Activated naive CD4-positive, alpha-beta T cell (primary cell): ENCODE measurements around the gene HSF2BP.
"Not testable (repeated sequence)": the region's sequence is repeated elsewhere in the genome, so short reads cannot be mapped to it uniquely, and the experiment has no call there.

Experiments used
- DNase-seq, 4 experiments: peaks; one replicate each; lab custom pipeline; 2025; lab: John Stamatoyannopoulos, UW

HSF2BP gene

DNA sequence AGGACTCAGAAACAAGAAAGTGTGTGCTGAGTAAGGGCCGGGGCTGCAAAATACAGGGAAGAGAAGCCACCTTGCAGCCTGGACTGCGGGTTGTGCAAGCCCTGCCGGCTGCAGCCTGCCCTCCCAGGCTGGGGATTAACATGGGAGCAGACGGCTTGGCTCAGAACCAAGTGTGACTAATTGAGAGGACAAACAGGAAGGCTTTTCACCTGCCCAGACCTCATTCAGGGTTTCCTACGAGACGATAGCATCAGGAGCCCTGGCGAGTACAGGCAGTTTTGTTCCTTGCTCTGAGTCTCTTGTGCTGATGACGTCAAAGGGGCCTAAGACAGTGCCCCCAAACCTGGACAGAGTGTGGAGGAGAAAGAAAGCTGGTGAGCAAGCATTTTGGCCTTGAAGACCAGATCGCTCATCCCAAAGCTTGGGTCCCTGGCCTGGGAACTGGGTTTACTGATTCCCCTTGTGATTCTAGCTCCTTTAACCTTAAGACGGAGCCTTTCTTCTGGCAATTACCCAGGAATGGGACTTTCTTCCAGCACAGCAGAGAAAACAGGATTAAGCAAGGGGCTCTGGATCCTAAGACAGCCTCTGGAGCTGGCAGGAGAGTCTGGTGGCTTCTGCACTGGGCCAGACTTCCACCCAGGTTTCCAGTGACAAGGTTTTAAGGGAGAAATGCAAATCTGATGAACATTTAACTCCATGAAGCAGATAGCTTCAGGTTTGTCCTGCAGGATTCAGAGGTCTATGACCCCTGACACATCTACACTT, 142.2 kb downstream of the HSF2BP start:
- DNase-seq = not testable (repeated sequence)

DNA sequence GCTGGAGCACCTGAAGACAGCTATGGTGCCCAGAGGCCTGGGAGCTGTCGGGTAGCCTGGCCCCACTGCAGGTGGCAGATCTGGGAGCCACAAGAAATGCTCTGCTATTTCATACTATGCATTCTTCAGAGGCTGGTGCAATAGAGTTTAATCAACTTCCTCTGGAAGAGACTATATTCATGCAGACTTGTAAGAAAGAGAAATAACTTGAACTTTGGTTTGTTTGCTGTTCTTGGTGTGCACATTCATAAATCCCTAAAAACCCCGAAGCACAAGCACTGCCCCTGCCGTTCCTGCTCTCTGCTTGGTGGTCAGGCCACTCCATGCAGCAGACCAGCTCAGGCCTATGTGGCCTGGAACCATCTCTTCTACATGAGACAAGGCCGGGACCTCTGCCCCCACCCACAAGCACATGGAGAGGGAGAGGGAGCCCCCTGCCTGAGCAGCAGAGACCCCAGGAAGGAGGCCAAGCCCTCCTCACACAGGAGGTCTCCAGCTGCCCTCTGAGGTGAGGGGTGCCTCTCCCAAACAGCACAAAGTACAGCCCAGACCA, 142.9 kb downstream of the HSF2BP start:
- not testable (repeated sequence) for DNase-seq

DNA sequence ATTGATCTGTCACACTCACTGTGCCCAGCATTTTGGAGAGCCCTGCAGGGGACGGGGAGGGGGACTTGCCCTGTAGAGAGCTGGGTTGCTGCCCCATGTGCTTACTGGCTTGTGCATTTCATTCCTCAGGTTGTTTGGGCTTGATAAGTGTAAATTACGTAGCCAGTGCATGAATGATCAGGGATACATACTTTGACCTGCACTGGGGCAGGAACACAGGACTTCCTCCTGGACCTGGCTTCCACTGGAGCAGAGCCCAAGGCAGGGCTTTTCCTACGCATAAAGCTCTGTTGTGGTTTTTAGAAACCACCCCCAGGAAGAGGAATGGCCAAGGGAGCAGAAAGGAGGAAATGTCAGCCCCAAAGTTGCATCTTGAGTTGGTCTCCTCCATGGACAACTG, 144.5 kb downstream of the HSF2BP start:
- not testable (repeated sequence) for DNase-seq

DNA sequence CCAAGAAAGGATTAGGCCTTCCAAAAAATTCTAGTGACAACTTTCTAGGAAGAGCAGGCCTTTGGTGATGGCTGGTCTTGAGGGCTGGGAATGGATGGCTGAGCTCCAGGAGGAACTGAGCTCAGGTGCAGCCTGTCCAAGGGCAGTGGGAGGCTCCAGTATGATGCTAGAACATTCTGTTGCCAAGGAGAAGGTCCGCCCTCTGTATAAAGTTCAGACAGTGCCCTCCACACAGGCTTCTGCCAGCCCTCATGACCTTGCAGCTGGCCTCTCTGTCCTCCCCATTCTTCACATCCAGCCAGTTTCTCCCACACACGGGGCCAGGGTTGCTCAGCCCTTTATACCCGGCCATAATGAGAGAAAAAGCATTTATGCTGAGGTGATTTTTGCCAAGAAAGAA, 146.3 kb downstream of the HSF2BP start:
- DNase-seq = not testable (repeated sequence)

DNA sequence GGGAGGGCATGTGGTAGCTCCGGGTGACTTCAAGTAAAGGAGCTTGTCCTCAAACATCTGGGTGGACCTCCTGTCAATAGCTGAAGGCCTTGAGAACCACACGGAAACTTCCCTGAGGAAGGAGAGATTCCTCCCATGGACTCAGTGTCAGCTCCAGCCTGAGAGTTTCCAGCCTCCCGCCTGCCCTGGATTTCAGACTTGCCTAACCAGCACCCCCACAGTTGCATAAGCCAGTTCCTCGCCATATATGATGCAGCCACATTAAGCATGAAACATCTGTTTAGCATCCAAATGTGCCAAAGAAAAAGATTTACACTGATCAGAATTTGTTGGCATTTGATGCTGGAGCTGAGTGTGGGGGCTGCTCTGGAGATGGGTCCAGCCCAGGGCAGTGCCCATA, 148.1 kb downstream of the HSF2BP start:
- DNase-seq = not testable (repeated sequence)

DNA sequence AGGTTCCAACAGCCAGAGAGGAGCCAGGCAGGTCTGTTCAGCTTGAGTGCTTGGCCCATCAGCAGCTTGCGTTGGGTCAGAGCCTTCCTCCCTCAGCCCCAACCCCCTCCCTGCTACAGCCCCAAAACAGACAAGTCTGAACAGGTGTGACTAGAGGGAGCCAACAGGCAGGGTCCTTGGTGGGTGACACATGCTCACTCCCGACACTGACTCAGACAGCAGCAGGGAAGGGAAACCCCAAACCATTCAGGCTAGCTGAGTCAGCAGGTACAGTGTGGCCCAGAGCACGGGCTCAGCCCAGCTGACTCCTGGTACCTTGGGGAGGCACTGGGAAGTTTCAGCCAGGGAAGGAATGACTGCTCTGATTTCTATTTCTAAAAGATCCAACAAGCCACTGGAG, 148.6 kb downstream of the HSF2BP start:
- not testable (repeated sequence) for DNase-seq

DNA sequence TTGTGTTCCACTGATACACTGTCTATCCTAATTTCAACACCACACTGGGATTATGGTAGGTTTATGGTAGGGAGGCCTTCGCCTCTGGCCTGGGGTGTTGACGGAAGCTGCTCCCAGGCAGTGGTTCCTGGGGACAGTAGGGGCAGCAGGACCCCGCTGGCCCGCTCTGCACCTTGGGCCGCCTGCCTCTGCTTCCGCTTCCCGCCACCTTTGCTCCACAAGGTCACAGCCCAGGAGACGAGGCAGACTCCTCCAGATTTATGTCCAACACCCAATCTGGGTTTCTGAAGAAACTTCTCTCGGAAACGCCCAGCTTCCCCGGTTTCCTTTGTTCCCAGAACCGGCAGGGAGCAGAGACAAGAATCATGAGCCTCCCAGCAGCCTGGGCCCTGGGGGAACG, 155.4 kb downstream of the HSF2BP start:
- DNase-seq = not testable (repeated sequence)

DNA sequence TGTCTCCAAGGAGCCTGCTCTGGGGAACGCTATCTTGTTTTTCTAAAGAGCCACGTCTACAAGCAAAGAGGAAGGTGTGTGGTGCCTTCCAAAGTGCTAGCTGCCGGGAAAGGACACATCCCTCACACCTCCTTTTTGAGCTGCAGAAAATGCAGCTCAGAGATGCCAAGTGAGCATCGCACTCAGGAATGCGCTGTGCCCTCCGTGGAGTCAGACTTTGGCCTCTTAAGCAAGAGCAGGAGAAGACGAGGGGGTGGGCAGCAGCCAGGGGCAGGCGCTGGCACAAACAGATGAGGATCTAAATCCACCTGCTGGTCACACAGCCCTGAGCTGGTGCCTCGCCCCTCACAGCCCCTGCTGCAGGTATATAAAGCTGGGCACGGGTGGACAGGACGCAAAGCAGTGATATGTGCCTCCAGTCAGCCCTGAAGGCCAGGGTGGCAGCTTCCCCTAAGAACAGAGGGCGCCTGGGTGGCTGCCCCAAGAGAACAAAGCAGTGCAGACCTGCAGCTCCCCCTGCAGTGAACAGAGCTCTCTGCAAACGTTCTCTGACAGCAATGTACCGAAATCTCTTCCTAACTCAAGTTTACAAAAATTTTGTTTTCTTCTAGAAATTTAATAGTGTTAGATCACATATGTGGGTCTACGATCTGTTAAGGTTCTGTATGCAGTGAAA, 156.1 kb downstream of the HSF2BP start:
- DNase-seq = not testable (repeated sequence)

DNA sequence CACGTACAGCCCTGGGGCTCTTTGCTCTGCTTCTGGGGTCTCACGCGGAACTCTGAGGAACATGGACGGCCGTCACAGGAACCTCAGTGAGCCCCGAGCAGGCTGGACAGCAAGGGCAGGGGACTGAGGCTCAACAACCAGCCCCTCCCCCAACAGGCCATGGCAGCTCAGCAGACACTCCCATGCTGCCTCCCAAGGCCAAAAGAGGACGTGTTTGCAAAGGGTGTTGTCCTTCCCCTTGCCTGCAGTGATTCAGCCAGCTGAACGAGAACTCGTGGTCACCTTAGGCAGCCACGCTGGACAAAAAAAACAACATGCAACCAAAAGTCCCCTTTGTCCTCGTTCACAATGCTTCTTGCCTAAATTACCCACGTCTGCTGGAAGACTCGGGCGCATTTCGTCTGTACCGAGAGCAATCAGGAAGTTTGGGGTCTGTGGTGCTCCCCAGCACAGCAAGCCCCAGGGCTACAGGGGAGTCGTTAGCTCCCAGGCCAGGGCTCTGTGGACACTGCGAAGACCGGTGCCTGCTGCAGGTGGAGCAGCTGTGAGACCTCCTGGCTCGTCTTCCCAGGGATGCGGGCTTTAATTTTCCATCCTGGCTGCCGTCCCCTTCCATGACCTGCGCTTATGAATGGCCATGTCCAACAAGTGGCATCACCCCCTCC, 156.7 kb downstream of the HSF2BP start:
- not testable (repeated sequence) for DNase-seq

DNA sequence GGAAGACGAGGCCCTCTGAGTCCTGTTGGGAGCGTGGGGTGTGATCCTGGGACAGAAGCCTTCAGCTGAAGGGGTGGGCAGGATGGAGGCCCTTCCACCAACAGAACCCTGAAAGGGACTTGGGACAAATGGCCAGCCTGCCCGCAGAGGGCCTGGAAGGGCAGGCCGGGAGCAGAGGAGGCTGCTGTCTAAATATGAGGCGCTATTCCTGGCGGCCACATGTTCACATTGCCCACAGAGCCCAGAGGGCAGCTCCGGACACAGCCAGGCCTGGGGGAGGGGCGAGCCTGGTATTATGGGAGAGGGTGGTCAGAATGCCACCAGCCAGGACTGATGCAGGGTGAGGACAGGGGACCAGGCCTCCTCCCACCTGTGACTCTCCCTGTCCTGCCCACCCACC, 160.4 kb downstream of the HSF2BP start:
- not testable (repeated sequence) for DNase-seq

DNA sequence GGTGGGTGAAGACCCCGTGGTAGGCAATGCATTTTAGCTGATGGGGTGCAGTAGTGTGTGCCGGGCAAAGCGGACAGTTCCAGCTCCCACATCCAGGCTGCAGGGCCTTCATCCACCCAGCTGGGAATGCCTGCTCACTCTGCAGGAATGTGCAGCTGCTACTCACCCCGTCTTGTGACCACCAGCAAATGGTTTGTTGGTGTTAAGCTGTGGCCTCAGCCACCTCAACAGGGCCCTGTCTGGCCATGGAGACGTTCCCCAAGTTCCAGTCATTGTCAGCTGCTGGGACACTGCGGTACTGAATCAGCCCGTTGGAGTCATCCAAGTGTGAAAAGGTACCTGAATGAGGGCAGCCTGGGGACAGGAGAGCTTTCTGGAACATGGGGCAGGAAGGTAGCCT, 161.2 kb downstream of the HSF2BP start:
- not testable (repeated sequence) for DNase-seq

DNA sequence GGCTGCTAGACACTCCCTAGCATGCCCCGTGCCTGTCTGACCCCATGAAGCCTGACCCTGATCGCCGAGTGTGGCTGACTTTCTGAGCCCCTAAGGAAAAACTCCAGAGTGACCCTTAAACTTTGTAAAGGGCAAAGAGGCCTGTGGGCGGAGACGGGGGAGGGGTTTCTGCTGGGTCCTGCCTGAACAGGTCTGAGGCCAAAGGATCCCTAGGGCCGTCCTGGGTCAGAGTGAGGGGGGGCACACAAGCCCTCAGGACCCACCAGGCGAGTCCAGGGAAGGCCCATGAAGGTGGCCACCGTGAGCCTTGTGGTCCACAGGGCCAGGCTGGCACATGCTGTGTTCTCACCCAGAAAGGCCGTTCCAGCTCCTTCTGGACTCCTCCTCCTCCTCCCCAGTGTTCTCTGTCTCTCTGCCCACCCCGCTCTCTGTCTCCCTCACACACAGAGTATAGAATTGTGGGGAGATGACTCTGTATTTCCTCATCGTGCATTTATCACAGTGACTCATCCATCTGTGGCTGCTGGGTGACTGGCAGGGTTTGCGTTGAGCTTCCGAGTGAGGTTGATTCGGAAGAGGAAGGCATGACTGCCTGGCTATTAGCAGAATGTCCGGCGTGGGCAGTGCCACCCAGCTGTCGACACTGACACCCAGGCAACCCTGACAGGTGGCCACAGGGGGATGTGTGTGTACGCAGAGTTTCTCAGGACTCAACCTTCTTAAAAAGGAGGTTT, 164.8 kb downstream of the HSF2BP start:
- not testable (repeated sequence) for DNase-seq

DNA sequence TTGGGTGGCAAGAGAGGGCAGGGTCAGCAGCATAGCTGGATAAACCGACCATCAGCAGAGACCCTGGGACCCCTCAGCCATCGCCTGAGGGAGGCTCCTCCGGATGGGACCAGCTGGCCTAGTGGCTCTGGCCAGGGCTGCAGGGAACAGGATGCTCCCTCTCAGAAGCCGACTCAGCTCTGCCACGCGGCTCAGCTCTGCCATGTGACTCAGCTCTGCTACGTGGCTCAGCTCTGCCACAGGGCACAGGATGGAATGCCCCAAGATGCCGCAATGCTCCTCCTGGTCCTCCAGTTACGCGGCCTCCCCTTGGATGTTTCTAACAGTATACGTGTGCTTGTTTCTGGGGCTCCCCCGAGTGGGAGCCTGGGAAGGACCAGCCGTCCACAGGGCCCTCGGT, 165.8 kb downstream of the HSF2BP start:
- not testable (repeated sequence) for DNase-seq

DNA sequence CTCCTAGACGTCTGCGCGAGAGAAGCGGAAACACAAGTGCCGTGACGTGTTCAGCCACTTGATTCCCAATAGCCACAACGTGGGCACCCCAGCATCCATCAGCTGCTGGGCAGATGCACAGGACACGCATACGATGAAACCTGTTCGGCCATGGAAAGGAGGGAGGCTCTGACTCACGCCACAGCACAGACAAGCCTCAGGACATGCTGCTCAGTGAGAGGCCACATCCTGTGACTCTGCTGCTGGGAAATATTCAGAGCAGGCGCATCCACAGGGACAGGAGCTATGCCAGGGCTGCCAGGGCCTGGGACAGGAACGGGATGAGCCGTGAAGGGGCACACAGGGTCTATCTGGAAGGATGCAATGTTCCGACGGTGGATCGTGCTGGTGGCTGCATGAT, 171.1 kb downstream of the HSF2BP start:
- not testable (repeated sequence) for DNase-seq

DNA sequence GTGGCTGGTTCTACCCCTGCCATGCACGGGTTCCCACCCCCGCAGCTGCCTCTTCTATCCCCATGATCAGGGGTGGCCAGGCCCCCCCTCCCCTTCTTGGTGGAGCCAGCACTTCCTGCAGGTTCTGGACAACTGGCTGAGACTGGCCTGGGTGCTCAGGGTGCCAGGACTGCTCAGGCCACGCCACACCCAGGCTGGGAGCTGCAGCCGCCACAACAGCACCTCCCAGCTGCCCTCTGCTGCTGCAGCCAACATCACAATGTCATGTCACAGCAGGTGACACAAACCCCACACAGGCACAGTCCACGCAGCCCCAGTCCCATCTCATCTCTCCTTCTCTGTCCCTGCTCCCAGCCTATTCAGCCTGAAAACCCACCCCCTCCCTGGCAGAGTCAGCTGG, 173.2 kb downstream of the HSF2BP start:
- not testable (repeated sequence) for DNase-seq

DNA sequence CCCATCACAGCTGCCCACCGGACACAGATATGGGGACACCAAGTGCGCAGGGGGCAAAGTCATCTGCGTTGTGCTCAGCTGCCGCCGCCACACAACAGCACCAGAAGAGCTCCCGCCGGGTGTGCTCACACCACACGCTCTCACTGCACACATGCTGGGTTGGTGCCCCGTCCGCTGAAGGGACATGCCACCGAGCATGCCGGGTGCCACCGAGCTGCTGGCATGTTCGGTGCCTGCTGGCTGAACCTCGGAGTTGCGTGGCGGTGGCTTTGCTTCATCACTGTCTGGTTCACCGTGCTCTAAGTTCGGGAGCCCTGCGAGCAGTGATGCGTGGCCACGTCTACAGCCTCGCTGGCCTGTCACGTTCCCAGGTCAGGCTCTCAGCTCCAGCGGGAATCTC, 174.3 kb downstream of the HSF2BP start:
- DNase-seq = not testable (repeated sequence)

DNA sequence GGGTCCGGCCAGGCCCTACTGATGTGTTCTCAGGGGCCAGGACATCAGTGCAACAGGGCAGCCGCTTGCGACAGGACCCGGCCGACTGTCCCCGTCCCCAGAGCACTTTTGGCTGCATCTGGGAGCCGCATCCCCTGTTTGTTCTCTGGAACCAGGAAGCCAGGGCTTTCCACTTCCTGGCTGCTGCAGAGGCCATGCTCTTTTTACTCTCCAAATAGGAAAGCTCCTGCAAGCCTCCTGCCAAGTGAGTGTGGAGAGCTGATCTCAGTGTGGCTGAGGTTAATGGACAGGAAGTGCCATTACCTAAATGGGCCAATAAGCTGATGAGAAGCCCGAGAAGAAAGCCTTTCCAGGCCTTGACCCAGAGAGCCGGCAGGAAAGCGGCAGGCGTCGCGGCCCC, 180.1 kb downstream of the HSF2BP start:
- DNase-seq = not testable (repeated sequence)
